Measurements from ENCODE around the gene GET4. TPM values are rescaled to one million over a fixed set of nuclear protein-coding genes. Genes with fewer than 3 reads are reported as not detected.

GET4 gene
- total RNA-seq, 1 experiment from 2014 or later, result 96.7 TPM

DNA sequence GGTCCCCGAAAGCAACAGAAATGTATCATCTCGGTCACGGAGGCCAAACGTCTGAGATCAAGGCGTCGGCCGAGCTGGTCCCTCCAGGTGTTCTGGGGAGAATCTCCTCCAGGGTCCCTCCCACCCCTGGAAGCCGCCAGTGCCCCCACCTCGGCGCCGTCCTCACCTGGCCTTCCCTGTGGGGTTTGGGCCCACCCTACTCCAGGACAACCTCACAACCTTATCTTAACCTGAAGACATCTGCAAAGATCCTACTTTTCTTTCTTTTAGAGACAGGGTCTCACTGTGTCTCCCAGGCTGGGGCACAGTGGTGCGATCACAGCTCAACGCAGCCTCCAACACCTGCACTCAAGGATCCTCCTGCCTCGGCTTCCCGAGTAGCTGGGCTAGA is 44.7 kb downstream of the GET4 start:
- no peak overlapping the region for H3K27ac ChIP-seq (ENCODE audit: low read length)
- no TSS peak for BruUV-seq (replicated peaks)
- no peaks in the 10 kb centered on the region for H3K36me3 ChIP-seq (ENCODE audit: low read depth, low read length)
- H3F3A ChIP-seq (ENCODE audit: low read length, unreplicated experiment), result no peaks in the 10 kb centered on the region
- ChIA-PET CTCF (no interaction called here), POLR2A (ENCODE audit: unreplicated experiment) (no interaction called here)
- no peaks in the 10 kb centered on the region for H3K9me3 ChIP-seq (ENCODE audit: low read length)
- TF ChIP-seq, protein P1, sequence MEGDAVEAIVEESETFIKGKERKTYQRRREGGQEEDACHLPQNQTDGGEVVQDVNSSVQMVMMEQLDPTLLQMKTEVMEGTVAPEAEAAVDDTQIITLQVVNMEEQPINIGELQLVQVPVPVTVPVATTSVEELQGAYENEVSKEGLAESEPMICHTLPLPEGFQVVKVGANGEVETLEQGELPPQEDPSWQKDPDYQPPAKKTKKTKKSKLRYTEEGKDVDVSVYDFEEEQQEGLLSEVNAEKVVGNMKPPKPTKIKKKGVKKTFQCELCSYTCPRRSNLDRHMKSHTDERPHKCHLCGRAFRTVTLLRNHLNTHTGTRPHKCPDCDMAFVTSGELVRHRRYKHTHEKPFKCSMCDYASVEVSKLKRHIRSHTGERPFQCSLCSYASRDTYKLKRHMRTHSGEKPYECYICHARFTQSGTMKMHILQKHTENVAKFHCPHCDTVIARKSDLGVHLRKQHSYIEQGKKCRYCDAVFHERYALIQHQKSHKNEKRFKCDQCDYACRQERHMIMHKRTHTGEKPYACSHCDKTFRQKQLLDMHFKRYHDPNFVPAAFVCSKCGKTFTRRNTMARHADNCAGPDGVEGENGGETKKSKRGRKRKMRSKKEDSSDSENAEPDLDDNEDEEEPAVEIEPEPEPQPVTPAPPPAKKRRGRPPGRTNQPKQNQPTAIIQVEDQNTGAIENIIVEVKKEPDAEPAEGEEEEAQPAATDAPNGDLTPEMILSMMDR (conservative IDR thresholded peaks at IDR 0.05; ENCODE audit: low read depth, low read length), result no peak
- TF ChIP-seq EZH2 (IDR thresholded peaks at IDR 0.05; ENCODE audit: low read length, unreplicated experiment), result no peak
- no peak overlapping the region for H3K9ac ChIP-seq (ENCODE audit: low read length)
- ATAC-seq (no peak), DNase-seq (no peak)
- peaks cover 15% of the 10 kb centered on the region for H3K4me1 ChIP-seq (ENCODE audit: insufficient read depth, low read length)
- H4K20me1 ChIP-seq (ENCODE audit: low read length), result no peaks in the 10 kb centered on the region
- H3K4me3 ChIP-seq (ENCODE audit: low read length), result no peak overlapping the region
- intact Hi-C loops (cut with micrococcal nuclease), result no loop called here
- no peaks in the 10 kb centered on the region for H3K79me2 ChIP-seq (ENCODE audit: low read length)
- H3K27me3 ChIP-seq (ENCODE audit: low read length), result no peaks in the 10 kb centered on the region
- no peaks in the 10 kb centered on the region for H3K9me2 ChIP-seq (replicated peaks; ENCODE audit: low read length)
- H3K4me2 ChIP-seq (ENCODE audit: low read length), result no peak overlapping the region
- no peak overlapping the region for H2AFZ ChIP-seq (ENCODE audit: low read length)

- ChIA-PET CTCF (no interaction called here), POLR2A (ENCODE audit: unreplicated experiment) (interaction anchor here (0.6 kb wide), 1 partner anchor 28 kb away, joined by 3 read pairs; no protein-coding TSS in a partner anchor)
- no peaks in the 10 kb centered on the region for H4K20me1 ChIP-seq (ENCODE audit: low read length)
- H3F3A ChIP-seq (ENCODE audit: low read length, unreplicated experiment), result no peaks in the 10 kb centered on the region
- ATAC-seq (no peak), DNase-seq (no peak)
- H3K9me3 ChIP-seq (ENCODE audit: low read length), result no peaks in the 10 kb centered on the region
- no peak overlapping the region for H3K4me3 ChIP-seq (ENCODE audit: low read length)
- H3K27me3 ChIP-seq (ENCODE audit: low read length), result no peaks in the 10 kb centered on the region
- H3K9ac ChIP-seq (ENCODE audit: low read length), result no peak overlapping the region
- no peak overlapping the region for H2AFZ ChIP-seq (ENCODE audit: low read length)
- BruUV-seq (replicated peaks), result no TSS peak
- intact Hi-C loops (cut with micrococcal nuclease), result no loop called here
- no peak overlapping the region for H3K4me2 ChIP-seq (ENCODE audit: low read length)
- H3K4me1 ChIP-seq (ENCODE audit: insufficient read depth, low read length), result peaks cover 15% of the 10 kb centered on the region
- no peaks in the 10 kb centered on the region for H3K79me2 ChIP-seq (ENCODE audit: low read length)
- no peak overlapping the region for H3K27ac ChIP-seq (ENCODE audit: low read length)
- H3K9me2 ChIP-seq (replicated peaks; ENCODE audit: low read length), result no peaks in the 10 kb centered on the region
- no peaks in the 10 kb centered on the region for H3K36me3 ChIP-seq (ENCODE audit: low read depth, low read length)
- TF ChIP-seq, protein P1 (conservative IDR thresholded peaks at IDR 0.05; ENCODE audit: low read depth, low read length), result no peak
- TF ChIP-seq EZH2phosphoT487 (IDR thresholded peaks at IDR 0.05; ENCODE audit: borderline replicate concordance, low read length) (no peak), EZH2 (IDR thresholded peaks at IDR 0.05; ENCODE audit: low read length, unreplicated experiment) (no peak)
Measured at GRCh38 chr7:921581-922333, 45.4 kb downstream of the GET4 start.
